Stomach (tissue), 9 donors: ENCODE measurements around the gene TMOD1. TPM values are rescaled to one million over a fixed set of nuclear protein-coding genes. Genes with fewer than 3 reads are reported as not detected.

Experiments used
- DNase-seq, 2 donors: peaks; one replicate each; pipeline versions ENCODE4 v3.0.0 to v3.0.0-alpha.2; 2013 to 2019
- H3K27ac ChIP-seq, 5 donors: fragments of 200-600 bp in 4 of 5; sonication (generic) in 4 of 5; one replicate each; pipeline ENCODE4 v1.5.1; 2013 to 2019; ENCODE audit warnings: mild to moderate bottlenecking in 1 of 5, moderate library complexity in 1 of 5
- H3K27me3 ChIP-seq, 3 donors: fragments of 200-600 bp; sonication (generic); one replicate each; pipeline ENCODE4 v1.5.1; 2017 to 2019; ENCODE audit warnings: mixed run types in 1 of 3
- H3K36me3 ChIP-seq, 4 donors: fragments of 200-600 bp; sonication (generic); 1 replicate in 3 of 4; 2 replicates in 1 of 4; pipeline ENCODE4 v1.5.1; 2016 to 2019
- H3K4me1 ChIP-seq, 4 donors: fragments of 200-600 bp; sonication (generic); one replicate each; pipeline ENCODE4 v1.5.1; 2016 to 2019
- H3K4me3 ChIP-seq, 4 donors: fragments of 200-600 bp; sonication (generic) in 3 of 4; one replicate each; pipeline ENCODE4 v1.5.1; 2016 to 2019; ENCODE audit warnings: mild to moderate bottlenecking in 1 of 4
- H3K9me3 ChIP-seq, 4 donors: fragments of 200-600 bp; sonication (generic); one replicate each; pipeline ENCODE4 v1.5.1; 2016 to 2019
- EP300 ChIP-seq: sonication (generic); formaldehyde crosslinking; IDR thresholded peaks from one replicate; pipeline ENCODE4 v1.6.1; 2017; ENCODE audit warnings: antibody characterized with exemption
- POLR2A ChIP-seq, 4 donors: fragments of 450-650 bp; IDR thresholded peaks; one replicate each; pipeline ENCODE4 v1.6.1; 2016; ENCODE audit warnings: antibody characterized with exemption in 4 of 4, control low read depth in 2 of 4, mild to moderate bottlenecking in 1 of 4, moderate library complexity in 1 of 4
- POLR2AphosphoS5 ChIP-seq, 3 donors: sonication (generic); formaldehyde crosslinking; IDR thresholded peaks; one replicate each; pipeline ENCODE4 v1.6.1; 2016; ENCODE audit warnings: antibody characterized with exemption in 3 of 3
- WGBS, 5 donors: extraction: QIAGEN DNeasy Blood & Tissue Kit in 3 of 5; methylation state at CpG; one replicate each; pipeline versions ENCODE4 v1.1.5 to v1.1.7; 2013 to 2018; 5-methylcytosine and 5-hydroxymethylcytosine counted together
- intact Hi-C: fragments of 100-400 bp; cut with DNase I; formaldehyde crosslinking; loops from one replicate; pipeline ENCODE4 v1.15.1; 2023; ENCODE audit warnings: low total_unique reads
- polyA plus RNA-seq, 3 donors: library from polyadenylated mRNA; stranded (reverse); fragments of 200-250 nt; gene quantifications; one replicate each; pipeline ENCODE4 v1.2.3, GENCODE V29; 2013
- total RNA-seq, 5 donors: library from RNA; depleted of rRNA; stranded (reverse); fragments of >200 nt; gene quantifications; one replicate each; pipeline versions ENCODE4 v1.1.0 to v1.2.3, GENCODE V29; 2014 to 2016
- TF ChIP-seq, protein P1 (sequence below), 7 experiments: fragments of 450-650 bp in 4 of 7; fragments of 200-600 bp in 3 of 7; sonication (generic) in 3 of 7; IDR thresholded peaks; one replicate each; pipeline ENCODE4 v1.5.1; 2016 to 2019; ENCODE audit warnings: antibody characterized with exemption in 7 of 7, control low read depth in 2 of 7, mild to moderate bottlenecking in 1 of 7
- donor health status: healthy with polysubstance abuse.
- donor health status: Bipolar disorder and iron deficiency.
- donor health status: healthy.

TMOD1 gene
- total and polyA plus RNA-seq, 8 donors = 4.6 to 34.8 (median 11.2) TPM

DNA sequence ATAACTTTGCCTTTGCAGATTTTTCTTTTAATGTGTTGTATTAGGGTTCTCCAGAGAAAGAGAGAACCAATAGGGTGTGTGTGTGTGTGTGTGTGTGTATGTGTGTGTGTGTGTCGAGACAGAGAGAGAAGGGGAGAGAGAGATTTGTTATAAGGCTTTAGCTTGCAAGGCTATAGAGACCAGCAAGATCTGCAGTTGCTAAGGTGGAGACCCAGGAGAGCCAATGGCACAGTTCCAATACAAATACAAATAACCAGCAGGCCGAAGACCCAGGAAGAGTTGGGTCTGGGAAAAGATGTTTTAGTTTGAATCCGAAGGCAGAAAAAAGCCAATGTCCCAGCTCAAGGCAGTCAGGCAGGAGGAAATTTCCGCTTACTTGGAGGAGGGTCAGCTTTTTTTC lies 23.0 kb downstream of the TMOD1 start:
- DNase-seq = no peak
- Histone ChIP-seq H3K27ac (no peak overlapping the region), H3K4me1 (peaks cover 0 to 43% (median 16%) of the 10 kb centered on the region in 4 donors), H3K4me3 (no peak overlapping the region), H3K36me3 (peaks cover 0 to 30% (median 15%) of the 10 kb centered on the region in 4 donors), H3K9me3 (no peaks in the 10 kb centered on the region), H3K27me3 (no peaks in the 10 kb centered on the region)
- TF ChIP-seq EP300 = no peak
- TF ChIP-seq POLR2AphosphoS5 (IDR thresholded peaks at IDR 0.05) = no peak
- TF ChIP-seq, protein P1, sequence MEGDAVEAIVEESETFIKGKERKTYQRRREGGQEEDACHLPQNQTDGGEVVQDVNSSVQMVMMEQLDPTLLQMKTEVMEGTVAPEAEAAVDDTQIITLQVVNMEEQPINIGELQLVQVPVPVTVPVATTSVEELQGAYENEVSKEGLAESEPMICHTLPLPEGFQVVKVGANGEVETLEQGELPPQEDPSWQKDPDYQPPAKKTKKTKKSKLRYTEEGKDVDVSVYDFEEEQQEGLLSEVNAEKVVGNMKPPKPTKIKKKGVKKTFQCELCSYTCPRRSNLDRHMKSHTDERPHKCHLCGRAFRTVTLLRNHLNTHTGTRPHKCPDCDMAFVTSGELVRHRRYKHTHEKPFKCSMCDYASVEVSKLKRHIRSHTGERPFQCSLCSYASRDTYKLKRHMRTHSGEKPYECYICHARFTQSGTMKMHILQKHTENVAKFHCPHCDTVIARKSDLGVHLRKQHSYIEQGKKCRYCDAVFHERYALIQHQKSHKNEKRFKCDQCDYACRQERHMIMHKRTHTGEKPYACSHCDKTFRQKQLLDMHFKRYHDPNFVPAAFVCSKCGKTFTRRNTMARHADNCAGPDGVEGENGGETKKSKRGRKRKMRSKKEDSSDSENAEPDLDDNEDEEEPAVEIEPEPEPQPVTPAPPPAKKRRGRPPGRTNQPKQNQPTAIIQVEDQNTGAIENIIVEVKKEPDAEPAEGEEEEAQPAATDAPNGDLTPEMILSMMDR (IDR thresholded peaks at IDR 0.05) = no peak
- TF ChIP-seq POLR2A (IDR thresholded peaks at IDR 0.05) = no peak
- intact Hi-C loops = no loop called here
- WGBS, 5 donors = 40 to 69% (median 58%) methylated on average over 4 of the region's 4 CpGs

DNA sequence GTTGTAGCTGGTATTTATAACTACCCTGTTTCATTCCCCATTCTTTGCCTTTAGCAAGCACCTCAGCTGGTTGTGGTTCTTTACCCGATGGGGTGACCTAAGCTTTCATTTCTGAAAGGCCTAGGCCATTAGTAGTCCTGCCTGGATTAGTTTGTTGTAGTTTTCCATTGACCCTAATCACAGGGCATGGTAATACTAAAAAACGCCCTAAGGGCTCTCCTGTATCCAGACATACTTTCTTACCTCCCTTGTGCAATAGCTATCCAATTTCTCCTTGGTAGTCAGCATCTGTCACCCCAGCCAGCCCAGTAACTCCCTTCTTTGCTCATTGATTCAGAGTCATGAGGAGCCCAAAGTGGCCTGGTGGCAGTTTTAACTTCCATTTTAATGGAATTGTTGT lies 24.0 kb downstream of the TMOD1 start:
- no peak for DNase-seq
- Histone ChIP-seq H3K4me3 (no peak overlapping the region), H3K9me3 (no peaks in the 10 kb centered on the region), H3K27me3 (no peaks in the 10 kb centered on the region), H3K4me1 (peaks cover 0 to 41% (median 10%) of the 10 kb centered on the region in 4 donors), H3K27ac (no peak overlapping the region), H3K36me3 (peaks cover 0 to 30% (median 15%) of the 10 kb centered on the region in 4 donors)
- intact Hi-C loops = no loop called here
- 75 to 85% (median 83%) methylated on average over 2 of the region's 2 CpGs for WGBS, 5 donors
- no peak for TF ChIP-seq POLR2A (IDR thresholded peaks at IDR 0.05)
- TF ChIP-seq, protein P1 (IDR thresholded peaks at IDR 0.05) = no peak
- no peak for TF ChIP-seq POLR2AphosphoS5 (IDR thresholded peaks at IDR 0.05)
- no peak for TF ChIP-seq EP300

DNA sequence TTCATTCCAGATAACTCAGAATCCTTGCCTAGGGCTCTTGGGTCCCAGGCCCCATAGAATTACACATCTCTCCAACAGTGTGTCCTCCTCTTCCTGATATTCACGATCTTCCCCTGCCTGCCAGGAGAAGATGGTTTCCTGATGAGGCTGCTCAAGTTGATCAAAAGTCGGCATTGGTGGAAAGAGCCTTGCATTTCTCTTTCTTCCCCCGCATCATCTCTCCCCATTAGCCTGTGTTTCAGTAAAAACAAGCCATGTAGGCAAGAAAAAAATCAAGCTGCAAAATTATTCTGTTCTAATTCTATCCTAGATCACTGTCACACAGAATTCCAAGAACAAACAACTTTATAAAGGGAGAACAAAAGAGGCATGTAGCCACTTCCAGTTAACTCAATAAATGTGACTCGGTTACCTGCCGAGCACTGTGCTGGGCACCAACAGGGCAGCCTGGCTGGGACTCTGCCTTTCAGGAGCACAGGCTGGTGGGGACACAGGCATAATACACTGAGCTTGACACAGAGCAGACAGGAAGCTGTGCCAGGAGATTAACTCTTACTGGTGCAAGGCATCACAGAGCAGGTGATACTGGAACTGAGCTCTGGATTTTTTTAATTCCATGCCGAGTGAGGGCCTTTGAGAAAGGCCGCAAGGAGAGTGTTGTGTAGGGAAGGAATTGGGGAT lies 25.6 kb downstream of the TMOD1 start:
- Histone ChIP-seq H3K36me3 (peaks cover 0 to 30% (median 15%) of the 10 kb centered on the region in 4 donors), H3K27ac (peak overlapping the region in 1 of 5 donors; percentile 88), H3K9me3 (no peaks in the 10 kb centered on the region), H3K4me1 (peaks cover 0 to 43% (median 11%) of the 10 kb centered on the region in 4 donors), H3K27me3 (no peaks in the 10 kb centered on the region), H3K4me3 (no peak overlapping the region)
- intact Hi-C loops = no loop called here
- DNase-seq = no peak
- 86 to 93% (median 90%) methylated on average over 7 of the region's 7 CpGs for WGBS, 5 donors
- TF ChIP-seq, protein P1 (IDR thresholded peaks at IDR 0.05) = no peak
- TF ChIP-seq POLR2AphosphoS5 (IDR thresholded peaks at IDR 0.05) (no peak), EP300 (no peak)

DNA sequence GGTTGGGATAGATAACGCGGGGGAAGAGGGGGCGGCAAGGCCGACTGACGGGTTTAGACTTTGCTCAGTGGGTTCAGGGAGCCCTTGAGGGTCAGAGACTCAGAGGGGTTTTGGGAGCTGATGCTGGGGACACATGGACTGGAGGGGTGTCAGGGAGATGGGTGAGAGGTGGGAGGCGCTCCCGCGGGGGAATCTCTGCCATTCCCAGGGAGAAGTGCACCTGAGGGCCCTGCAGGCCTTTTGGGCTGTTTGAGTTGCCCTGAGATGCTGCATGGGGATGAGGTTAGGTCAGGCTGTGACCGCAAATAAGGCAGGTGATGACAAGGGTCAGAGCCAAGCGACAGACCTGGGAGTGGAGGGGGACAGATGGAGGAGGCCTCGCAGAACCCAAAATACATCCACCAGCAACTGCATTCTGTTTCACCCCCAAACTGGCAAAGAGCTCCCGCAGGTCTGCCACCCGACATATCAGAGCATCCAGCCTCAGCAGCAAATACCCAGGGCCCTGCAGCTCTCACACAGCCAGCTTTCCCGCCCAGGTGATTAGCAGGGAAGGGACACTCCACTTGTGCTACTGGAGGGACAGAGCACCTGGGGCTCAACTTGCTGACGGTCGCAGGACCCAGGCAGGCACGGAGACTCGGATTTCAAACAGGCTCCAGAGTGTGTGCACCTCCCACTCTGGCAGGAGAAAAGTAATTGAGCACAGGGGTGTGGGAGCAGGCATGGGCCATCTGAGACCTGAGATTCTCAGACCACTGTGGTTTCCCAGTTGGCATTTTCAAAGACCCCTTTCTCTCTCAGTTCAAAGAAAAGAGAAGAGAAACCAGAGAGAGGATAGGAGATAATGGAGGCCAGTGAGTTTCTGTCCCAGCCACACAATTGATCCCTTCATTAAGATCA lies 26.4 kb downstream of the TMOD1 start:
- Histone ChIP-seq H3K9me3 (no peaks in the 10 kb centered on the region), H3K36me3 (peaks cover 0 to 31% (median 15%) of the 10 kb centered on the region in 4 donors), H3K27ac (peak overlapping the region in 4 of 5 donors; percentile 27 to 88 (median 68)), H3K4me3 (no peak overlapping the region), H3K4me1 (peaks cover 0 to 50% (median 12%) of the 10 kb centered on the region in 4 donors), H3K27me3 (no peaks in the 10 kb centered on the region)
- WGBS, 5 donors = 76 to 83% (median 79%) methylated on average over 14 to 18 of the region's 18 CpGs
- intact Hi-C loops = no loop called here
- no peak for DNase-seq
- TF ChIP-seq, protein P1 (IDR thresholded peaks at IDR 0.05) = no peak
